ENCODE results near the gene CREBBP. TPM values are rescaled to one million over a fixed set of nuclear protein-coding genes. Genes with fewer than 3 reads are reported as not detected.

The CREBBP gene
- polyA plus RNA-seq, 1 of the 3 experiments (the other 2 are of a cell fraction), result 5.7 TPM

DNA sequence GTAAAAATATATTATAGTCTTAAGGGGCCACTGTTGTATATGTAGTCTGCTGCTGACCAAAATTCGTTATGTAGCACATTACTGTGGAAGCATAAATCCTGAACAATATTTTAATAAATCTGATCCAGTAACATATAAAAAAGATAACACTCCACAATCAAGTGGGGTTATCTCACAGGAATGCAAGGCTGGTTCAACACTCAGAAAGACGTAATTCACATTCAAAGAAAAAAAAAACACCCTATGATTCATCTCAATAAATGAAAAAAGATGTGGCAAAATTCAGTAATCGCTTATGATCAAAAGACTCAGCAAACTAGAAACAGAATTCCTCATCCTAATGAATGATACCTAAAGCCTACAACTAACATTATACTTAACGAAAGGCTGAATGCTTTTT is 47.8 kb downstream of the CREBBP start:
- H3K27me3 ChIP-seq (ENCODE audit: insufficient read depth), result no peaks in the 10 kb centered on the region
- peaks cover 93% of the 10 kb centered on the region for H4K20me1 ChIP-seq (ENCODE audit: insufficient read depth)
- H3K4me3 ChIP-seq (ENCODE audit: low read depth in 2 of 2, low read length in 1 of 2), result no peak overlapping the region
- peaks cover 0 to 31% of the 10 kb centered on the region in 2 experiments for H3K36me3 ChIP-seq (replicated peaks in 1 of 2; ENCODE audit: control insufficient read depth in 1 of 2, insufficient read depth in 2 of 2, low read length in 1 of 2)
- DNase-seq, result no peak
- H3K9me3 ChIP-seq, result 0 out of 2 replicates have a peak, but pooled peaks cover 4% of the 10 kb centered on the region
- POLR2A ChIA-PET, result no interaction called here
- CTCF ChIA-PET, result no interaction called here
- no peak overlapping the region for H3K27ac ChIP-seq (ENCODE audit: low read depth in 2 of 2, low read length in 1 of 2)
- no peak overlapping the region for H2AFZ ChIP-seq (ENCODE audit: low read depth)
- no peaks in the 10 kb centered on the region for H3K9me2 ChIP-seq
- no peak overlapping the region for H3K4me2 ChIP-seq
- peaks cover 99% of the 10 kb centered on the region for H3K79me2 ChIP-seq (ENCODE audit: insufficient read depth)
- H3K9ac ChIP-seq, result no peak overlapping the region
- H3F3A ChIP-seq (replicated peaks; ENCODE audit: insufficient read depth), result peaks cover 18% of the 10 kb centered on the region
- TF ChIP-seq RCOR1 (IDR thresholded peaks at IDR 0.05; ENCODE audit: low read length) (no peak), POLR2AphosphoS5 (IDR thresholded peaks at IDR 0.05; ENCODE audit: low read depth, low read length) (no peak), SIN3A (IDR thresholded peaks at IDR 0.05; ENCODE audit: borderline replicate concordance, low read depth, low read length) (no peak)
- H3K4me1 ChIP-seq (ENCODE audit: control insufficient read depth in 1 of 2, insufficient read depth in 2 of 2, low read depth in 1 of 2, low read length in 1 of 2), result no peaks in the 10 kb centered on the region
- WGBS (ENCODE audit: low lambda C conversion rate), result 96% methylated on average over 4 of the region's 4 CpGs

DNA sequence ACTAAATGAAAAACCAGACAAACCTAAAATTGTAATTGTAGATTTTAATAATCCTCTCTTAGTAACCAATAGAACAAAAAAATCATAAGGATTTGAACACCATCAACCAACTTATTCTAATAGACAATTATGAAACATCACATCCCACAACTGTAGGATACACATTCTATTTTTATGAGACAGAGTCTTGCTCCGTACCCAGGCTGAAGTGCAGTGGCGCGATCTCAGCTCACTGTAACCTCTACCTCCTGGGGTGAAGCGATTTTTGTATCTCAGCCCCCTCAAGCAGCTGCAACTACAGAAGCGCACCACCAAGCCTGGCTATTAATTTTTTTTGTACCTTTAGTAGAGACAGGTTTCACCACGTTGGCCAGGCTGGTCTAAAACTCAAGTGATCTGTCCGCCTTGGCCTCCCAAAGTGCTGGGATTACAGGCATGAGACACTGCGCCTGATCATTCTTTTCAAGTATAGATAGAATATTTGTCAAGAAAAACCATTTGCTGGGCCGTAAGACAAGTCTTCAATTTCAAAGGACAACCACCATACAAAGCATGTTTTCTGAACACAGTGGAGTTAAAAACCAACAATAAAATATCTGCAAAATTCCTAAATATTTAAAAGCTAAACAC is 49.8 kb downstream of the CREBBP start:
- Histone ChIP-seq H3K9ac (no peak overlapping the region), H3K9me2 (no peaks in the 10 kb centered on the region), H3K4me2 (no peak overlapping the region), H3F3A (replicated peaks; ENCODE audit: insufficient read depth) (peaks cover 18% of the 10 kb centered on the region), H3K27me3 (ENCODE audit: insufficient read depth) (no peaks in the 10 kb centered on the region), H3K36me3 (replicated peaks in 1 of 2; ENCODE audit: control insufficient read depth in 1 of 2, insufficient read depth in 2 of 2, low read length in 1 of 2) (peaks cover 0 to 24% of the 10 kb centered on the region in 2 experiments), H3K4me3 (ENCODE audit: low read depth in 2 of 2, low read length in 1 of 2) (no peak overlapping the region), H3K79me2 (ENCODE audit: insufficient read depth) (peaks cover 100% of the 10 kb centered on the region), H3K9me3 (0 out of 2 replicates have a peak, but pooled peaks cover 4% of the 10 kb centered on the region), H4K20me1 (ENCODE audit: insufficient read depth) (peaks cover 97% of the 10 kb centered on the region), H2AFZ (ENCODE audit: low read depth) (no peak overlapping the region), H3K4me1 (ENCODE audit: control insufficient read depth in 1 of 2, insufficient read depth in 2 of 2, low read depth in 1 of 2, low read length in 1 of 2) (peaks cover 4 to 5% of the 10 kb centered on the region in 2 experiments; a peak in 2 of 4 replicates), H3K27ac (ENCODE audit: low read depth in 2 of 2, low read length in 1 of 2) (no peak overlapping the region)
- CTCF ChIA-PET, result no interaction called here
- POLR2A ChIA-PET, result no interaction called here
- DNase-seq, result no peak
- TF ChIP-seq TAF1 (IDR thresholded peaks at IDR 0.05; ENCODE audit: borderline replicate concordance, low read depth, low read length), result no peak
- TF ChIP-seq, protein P1, sequence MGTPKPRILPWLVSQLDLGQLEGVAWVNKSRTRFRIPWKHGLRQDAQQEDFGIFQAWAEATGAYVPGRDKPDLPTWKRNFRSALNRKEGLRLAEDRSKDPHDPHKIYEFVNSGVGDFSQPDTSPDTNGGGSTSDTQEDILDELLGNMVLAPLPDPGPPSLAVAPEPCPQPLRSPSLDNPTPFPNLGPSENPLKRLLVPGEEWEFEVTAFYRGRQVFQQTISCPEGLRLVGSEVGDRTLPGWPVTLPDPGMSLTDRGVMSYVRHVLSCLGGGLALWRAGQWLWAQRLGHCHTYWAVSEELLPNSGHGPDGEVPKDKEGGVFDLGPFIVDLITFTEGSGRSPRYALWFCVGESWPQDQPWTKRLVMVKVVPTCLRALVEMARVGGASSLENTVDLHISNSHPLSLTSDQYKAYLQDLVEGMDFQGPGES (IDR thresholded peaks at IDR 0.05; ENCODE audit: low read depth, low read length), result no peak
- no peak for TF ChIP-seq CHD2 (IDR thresholded peaks at IDR 0.05; ENCODE audit: low read length, partially characterized antibody)
- TF ChIP-seq RFX5 (IDR thresholded peaks at IDR 0.05; ENCODE audit: low read length), result no peak
- no peak for TF ChIP-seq MXI1 (IDR thresholded peaks at IDR 0.05; ENCODE audit: low read depth, low read length)
- TF ChIP-seq MAX (IDR thresholded peaks at IDR 0.05; ENCODE audit: low read depth), result no peak
- TF ChIP-seq, protein P2, sequence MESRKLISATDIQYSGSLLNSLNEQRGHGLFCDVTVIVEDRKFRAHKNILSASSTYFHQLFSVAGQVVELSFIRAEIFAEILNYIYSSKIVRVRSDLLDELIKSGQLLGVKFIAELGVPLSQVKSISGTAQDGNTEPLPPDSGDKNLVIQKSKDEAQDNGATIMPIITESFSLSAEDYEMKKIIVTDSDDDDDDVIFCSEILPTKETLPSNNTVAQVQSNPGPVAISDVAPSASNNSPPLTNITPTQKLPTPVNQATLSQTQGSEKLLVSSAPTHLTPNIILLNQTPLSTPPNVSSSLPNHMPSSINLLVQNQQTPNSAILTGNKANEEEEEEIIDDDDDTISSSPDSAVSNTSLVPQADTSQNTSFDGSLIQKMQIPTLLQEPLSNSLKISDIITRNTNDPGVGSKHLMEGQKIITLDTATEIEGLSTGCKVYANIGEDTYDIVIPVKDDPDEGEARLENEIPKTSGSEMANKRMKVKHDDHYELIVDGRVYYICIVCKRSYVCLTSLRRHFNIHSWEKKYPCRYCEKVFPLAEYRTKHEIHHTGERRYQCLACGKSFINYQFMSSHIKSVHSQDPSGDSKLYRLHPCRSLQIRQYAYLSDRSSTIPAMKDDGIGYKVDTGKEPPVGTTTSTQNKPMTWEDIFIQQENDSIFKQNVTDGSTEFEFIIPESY (IDR thresholded peaks at IDR 0.05; ENCODE audit: borderline replicate concordance, low read depth), result no peak
- TF ChIP-seq JUND (IDR thresholded peaks at IDR 0.05), result no peak
- no peak for TF ChIP-seq RAD21 (IDR thresholded peaks at IDR 0.05; ENCODE audit: low read length)
- no peak for TF ChIP-seq FOXJ3 (CRISPR knock-in tag; IDR thresholded peaks at IDR 0.05)
- TF ChIP-seq EP300 (IDR thresholded peaks at IDR 0.05; ENCODE audit: borderline replicate concordance in 1 of 2, low read depth in 1 of 2, low read length in 1 of 2), result no peak
- TF ChIP-seq MEF2A (IDR thresholded peaks at IDR 0.05; ENCODE audit: borderline replicate concordance, low read depth), result no peak
- WGBS (ENCODE audit: low lambda C conversion rate), result 96% methylated on average over 9 of the region's 9 CpGs
